Type B pancreatic cell (in vitro differentiated cells): ENCODE data around the gene PDE4C. TPM values are rescaled to one million over a fixed set of nuclear protein-coding genes. Genes with fewer than 3 reads are reported as not detected.

Source experiments
- DNase-seq: peaks from one replicate; pipeline ENCODE4 v3.0.0; 2021; ENCODE audit warnings: mixed read lengths; ENCODE audit not compliant: unreplicated experiment; ENCODE audit errors: extremely low spot score
- H3K27ac Mint-ChIP-seq: 2 replicates; pipeline ENCODE4 v1.8.0; 2021; ENCODE audit warnings: mild to moderate bottlenecking, mixed read lengths
- H3K27me3 Mint-ChIP-seq: 2 replicates; pipeline ENCODE4 v1.8.0; 2021; ENCODE audit warnings: mixed read lengths
- H3K36me3 Mint-ChIP-seq: 2 replicates; pipeline ENCODE4 v1.8.0; 2021; ENCODE audit warnings: mixed read lengths
- H3K4me1 Mint-ChIP-seq: one replicate; pipeline ENCODE4 v1.8.0; 2021; ENCODE audit warnings: mixed read lengths; ENCODE audit not compliant: unreplicated experiment
- H3K4me3 Mint-ChIP-seq: 2 replicates; pipeline ENCODE4 v1.8.0; 2021; ENCODE audit warnings: mild to moderate bottlenecking, mixed read lengths
- H3K9me3 Mint-ChIP-seq: 2 replicates; pipeline ENCODE4 v1.8.0; 2021; ENCODE audit warnings: mixed read lengths
- CTCF ChIP-seq: fragments of 200-600 bp; sonication (generic); conservative IDR thresholded peaks from 2 replicates; pipeline ENCODE4 v1.5.0; 2021; ENCODE audit warnings: antibody characterized with exemption, mild to moderate bottlenecking
- total RNA-seq: library from RNA; stranded (reverse); gene quantifications from 2 replicates; pipeline ENCODE4 v1.2.1, GENCODE V29; 2021; ENCODE audit warnings: low replicate concordance

The PDE4C gene
- total RNA-seq, 1 donor from 2014 or later = 0.89 TPM

- Mint-ChIP-seq H3K4me3 (no peak overlapping the region), H3K27me3 (peaks cover 11% of the 10 kb centered on the region), H3K9me3 (no peaks in the 10 kb centered on the region), H3K36me3 (no peaks in the 10 kb centered on the region), H3K27ac (no peak overlapping the region), H3K4me1 (no peaks in the 10 kb centered on the region)
- TF ChIP-seq CTCF = no peak
- no peak for DNase-seq
Observed at GRCh38 chr19:18183529-18183928, 42.7 kb downstream of the PDE4C start.

GRCh38 chr19:18179957-18180356 lies 46.3 kb downstream of the PDE4C start:
- Mint-ChIP-seq H3K27ac (no peak overlapping the region), H3K4me1 (no peaks in the 10 kb centered on the region), H3K36me3 (no peaks in the 10 kb centered on the region), H3K27me3 (peaks cover 24% of the 10 kb centered on the region), H3K9me3 (no peaks in the 10 kb centered on the region), H3K4me3 (no peak overlapping the region)
- no peak for DNase-seq
- no peak for TF ChIP-seq CTCF

- Mint-ChIP-seq H3K27ac (no peak overlapping the region), H3K36me3 (peaks cover 2% of the 10 kb centered on the region), H3K4me3 (no peak overlapping the region)
Observed at GRCh38 chr19:18176367-18177310, 49.6 kb downstream of the PDE4C start.

GRCh38 chr19:18174983-18175382 lies 51.3 kb downstream of the PDE4C start:
- H3K4me1 Mint-ChIP-seq = peaks cover 4% of the 10 kb centered on the region

More at GRCh38 chr19:18176367-18177310, 49.6 kb downstream of the PDE4C start:
- Mint-ChIP-seq H3K9me3 (no peaks in the 10 kb centered on the region), H3K27me3 (peaks cover 34% of the 10 kb centered on the region), H3K4me1 (peaks cover 4% of the 10 kb centered on the region)
- TF ChIP-seq CTCF = no peak
- DNase-seq = no peak

More at GRCh38 chr19:18174983-18175382, 51.3 kb downstream of the PDE4C start:
- TF ChIP-seq CTCF = no peak
- H3K27ac Mint-ChIP-seq = no peak overlapping the region
- peaks cover 3% of the 10 kb centered on the region for H3K36me3 Mint-ChIP-seq
- no peaks in the 10 kb centered on the region for H3K9me3 Mint-ChIP-seq
- H3K4me3 Mint-ChIP-seq = no peak overlapping the region
- DNase-seq = no peak
- peaks cover 33% of the 10 kb centered on the region for H3K27me3 Mint-ChIP-seq

Other genes with a start within 250 kb of the PDE4C start
- 2.8 and 6.3 TPM in 2 replicates for gene ARRDC2, start 218.3 kb downstream of the PDE4C start, total RNA-seq
- not detected in 2 replicates for gene IL12RB1, start 139.5 kb downstream of the PDE4C start, total RNA-seq
- 11.0 and 14.1 TPM in 2 replicates for gene MAST3, start 128.7 kb downstream of the PDE4C start, total RNA-seq
- 41.4 and 47.0 TPM in 2 replicates for gene PIK3R2, start 73.3 kb downstream of the PDE4C start, total RNA-seq
- 20.2 and 22.8 TPM in 2 replicates for gene IFI30, start 52.6 kb downstream of the PDE4C start, total RNA-seq
- gene MPV17L2, start 33.2 kb downstream of the PDE4C start, total RNA-seq = 10.2 and 11.6 TPM in 2 replicates
- 6.7 and 8.7 TPM in 2 replicates for gene RAB3A, start 22.4 kb downstream of the PDE4C start, total RNA-seq
- gene IQCN, start 48.0 kb upstream of the PDE4C start, total RNA-seq = 7.8 and 10.2 TPM in 2 replicates
- 126 and 232 TPM in 2 replicates for gene JUND, start 55.2 kb upstream of the PDE4C start, total RNA-seq
- gene LSM4, start 96.6 kb upstream of the PDE4C start, total RNA-seq = 196 and 223 TPM in 2 replicates
- 28.8 and 46.7 TPM in 2 replicates for gene PGPEP1, start 114.2 kb upstream of the PDE4C start, total RNA-seq
- gene GDF15, start 159.7 kb upstream of the PDE4C start, total RNA-seq = 102 and 106 TPM in 2 replicates
- gene LRRC25, start 171.2 kb upstream of the PDE4C start, total RNA-seq = 0.19 TPM in 1 of 2 replicates, not detected in the other
- 76.7 and 99.0 TPM in 2 replicates for gene SSBP4, start 193.0 kb upstream of the PDE4C start, total RNA-seq
- 278 and 303 TPM in 2 replicates for gene ISYNA1, start 211.7 kb upstream of the PDE4C start, total RNA-seq